CD14-positive monocyte (primary cell): ENCODE measurements around the gene BAHCC1. TPM values are rescaled to one million over a fixed set of nuclear protein-coding genes. Genes with fewer than 3 reads are reported as not detected.
A peak's percentile ranks its signal among the peaks of the same experiment; 100 is the strongest.

Experiments
- DNase-seq, 3 donors: peaks; one replicate each; pipeline ENCODE4 v3.0.0-alpha.2; 2011 to 2022
- H2AFZ ChIP-seq: 2 replicates; pipeline ENCODE4 v1.6.0; 2012; ENCODE audit warnings: mild to moderate bottlenecking, low read depth, low read length, inconsistent platforms; ENCODE audit not compliant: insufficient read depth, poor library complexity, severe bottlenecking
- H3K27ac ChIP-seq, 2 donors: 1 replicate in 1 of 2; 2 replicates in 1 of 2; pipeline ENCODE4 v1.5.1; 2012 to 2013; ENCODE audit warnings: low read length in 2 of 2, control low read depth in 1 of 2, inconsistent platforms in 1 of 2, low read depth in 1 of 2, mild to moderate bottlenecking in 1 of 2
- H3K27me3 ChIP-seq, 2 donors: one replicate each; pipeline versions ENCODE4 v1.6.0 to v1.6.1; 2011 to 2013; ENCODE audit warnings: low read length in 2 of 2; ENCODE audit not compliant: control insufficient read depth in 2 of 2, insufficient read depth in 2 of 2
- H3K36me3 ChIP-seq, 2 donors: replicated peaks in 1 of 2; 1 replicate in 1 of 2; 2 replicates in 1 of 2; pipeline versions ENCODE4 v1.5.1 to v1.6.1; 2012 to 2013; ENCODE audit warnings: low read length in 2 of 2, control low read depth in 1 of 2, inconsistent platforms in 1 of 2, mild to moderate bottlenecking in 1 of 2; ENCODE audit not compliant: insufficient read depth in 2 of 2, control insufficient read depth in 1 of 2
- H3K4me1 ChIP-seq, 2 donors: 1 replicate in 1 of 2; 2 replicates in 1 of 2; pipeline versions ENCODE4 v1.5.1 to v1.6.1; 2012 to 2013; ENCODE audit warnings: low read length in 2 of 2, control low read depth in 1 of 2, inconsistent platforms in 1 of 2, mild to moderate bottlenecking in 1 of 2, moderate library complexity in 1 of 2; ENCODE audit not compliant: insufficient read depth in 2 of 2, control insufficient read depth in 1 of 2
- H3K4me2 ChIP-seq: replicated peaks from 2 replicates; pipeline ENCODE3; 2012; ENCODE audit warnings: low read length, moderate library complexity, mild to moderate bottlenecking; ENCODE audit not compliant: poor library complexity, severe bottlenecking; ENCODE audit errors: extremely low read depth
- H3K4me3 ChIP-seq, 3 experiments: fragments of 200-600 bp in 1 of 3; sonication (generic) in 1 of 3; replicated peaks in 1 of 3; 1 replicate in 2 of 3; 2 replicates in 1 of 3; pipeline ENCODE4 v1.5.1; 2011 to 2013; ENCODE audit warnings: low read length in 3 of 3, mild to moderate bottlenecking in 3 of 3, control low read depth in 2 of 3, low read depth in 2 of 3, inconsistent platforms in 1 of 3, moderate library complexity in 1 of 3
- H3K79me2 ChIP-seq: 2 replicates; pipeline ENCODE4 v1.6.0; 2012; ENCODE audit warnings: mild to moderate bottlenecking, control low read depth, inconsistent platforms, low read length, moderate library complexity; ENCODE audit not compliant: insufficient read depth
- H3K9ac ChIP-seq: 2 replicates; pipeline ENCODE4 v1.6.0; 2017; ENCODE audit warnings: low read length, mild to moderate bottlenecking; ENCODE audit not compliant: insufficient read depth, poor library complexity, severe bottlenecking
- H3K9me3 ChIP-seq, 2 donors: replicated peaks in 1 of 2; 1 replicate in 1 of 2; 2 replicates in 1 of 2; pipeline versions ENCODE4 v1.5.1 to v1.6.1; 2012 to 2013; ENCODE audit warnings: low read length in 2 of 2, control low read depth in 1 of 2; ENCODE audit not compliant: control insufficient read depth in 1 of 2, insufficient read depth in 1 of 2
- H4K20me1 ChIP-seq: 2 replicates; pipeline ENCODE4 v1.6.0; 2012; ENCODE audit warnings: mild to moderate bottlenecking, low read length, control low read depth, moderate library complexity; ENCODE audit not compliant: insufficient read depth
- H3K27ac Mint-ChIP-seq, 7 donors: one replicate each; pipeline ENCODE4 v1.8.0; 2020; ENCODE audit warnings: mild to moderate bottlenecking in 7 of 7, mixed read lengths in 7 of 7, moderate library complexity in 6 of 7, inconsistent platforms in 2 of 7
- H3K27me3 Mint-ChIP-seq, 3 donors: one replicate each; pipeline ENCODE4 v1.8.0; 2021 to 2022; ENCODE audit warnings: low read depth in 3 of 3, mild to moderate bottlenecking in 3 of 3, mixed read lengths in 3 of 3, moderate library complexity in 3 of 3, inconsistent platforms in 1 of 3
- H3K36me3 Mint-ChIP-seq, 2 donors: one replicate each; pipeline ENCODE4 v1.8.0; 2020; ENCODE audit warnings: mixed read lengths in 2 of 2, inconsistent platforms in 1 of 2, mild to moderate bottlenecking in 1 of 2
- H3K4me1 Mint-ChIP-seq: one replicate; pipeline ENCODE4 v1.8.0; 2020; ENCODE audit warnings: mild to moderate bottlenecking, mixed read lengths
- H3K4me3 Mint-ChIP-seq, 2 donors: one replicate each; pipeline ENCODE4 v1.8.0; 2020; ENCODE audit warnings: mild to moderate bottlenecking in 2 of 2, mixed read lengths in 2 of 2, moderate library complexity in 1 of 2
- H3K9me3 Mint-ChIP-seq, 7 donors: one replicate each; pipeline ENCODE4 v1.8.0; 2020 to 2022; ENCODE audit warnings: mixed read lengths in 7 of 7, mild to moderate bottlenecking in 6 of 7, moderate library complexity in 6 of 7, inconsistent platforms in 2 of 7
- CTCF ChIP-seq: fragments of 200-600 bp; IDR thresholded peaks from one replicate; pipeline ENCODE4 v1.8.0; 2022; ENCODE audit warnings: antibody characterized with exemption, mild to moderate bottlenecking
- WGBS: methylation state at CpG from one replicate; pipeline ENCODE4 v1.1.5; 2013; ENCODE audit warnings: missing lambda C conversion rate; ENCODE audit not compliant: insufficient coverage; 5-methylcytosine and 5-hydroxymethylcytosine counted together
- intact Hi-C, 2 donors: fragments of 100-400 bp; cut with micrococcal nuclease; formaldehyde crosslinking; loops; one replicate each; pipeline versions ENCODE4 v1.15.0 to v1.15.1; 2023
- polyA plus RNA-seq, 3 donors: library from polyadenylated mRNA; depleted of rRNA in 1 of 3; unstranded in 2 of 3; stranded (reverse) in 1 of 3; fragments of 300-500 nt in 2 of 3; fragments of >200 nt in 1 of 3; fragmentation: Illumina TruSeq in 2 of 3; gene quantifications; 1 replicate in 2 of 3; 2 replicates in 1 of 3; pipeline ENCODE4 v1.2.3, GENCODE V29; 2012 to 2021

The BAHCC1 gene
- polyA plus RNA-seq, 3 donors: 0.11 to 8.8 (median 0.27) TPM

GRCh38 chr17:81512562-81513371, 117.5 kb downstream of the BAHCC1 start, which contains the start of gene ACTG1:
Gene ACTG1, minus strand, starts transcription at chr17:81512799. Its CDS starts 445 bp downstream, at chr17:81512354.
- H3K4me3 ChIP-seq: peak within 1 kb of the TSS; percentile 75 to 94 (median 83)
- H3K4me3 Mint-ChIP-seq: peak within 1 kb of the TSS; percentile 95 to 96
- H3K36me3 Mint-ChIP-seq: peaks cover 35 to 45% of the 10 kb centered on the region in 2 donors
- H3K9ac ChIP-seq: peak within 1 kb of the TSS; percentile 82
- H3K4me1 ChIP-seq: peaks cover 65 to 84% of the 10 kb centered on the region in 2 donors
- peaks cover 64% of the 10 kb centered on the region for H3K4me1 Mint-ChIP-seq
- peaks cover 28 to 31% of the 10 kb centered on the region in 2 donors for H3K36me3 ChIP-seq
- H3K79me2 ChIP-seq: peaks cover 85% of the 10 kb centered on the region
- DNase-seq: peak; percentile 81 to 91 (median 90)
- peak within 1 kb of the TSS; percentile 91 for H3K4me2 ChIP-seq
- no peak for TF ChIP-seq CTCF
- peaks cover 0 to 3% (median 0%) of the 10 kb centered on the region in 7 donors for H3K9me3 Mint-ChIP-seq
- WGBS: under 1% methylated on average over 110 of the region's 111 CpGs
- H3K27ac Mint-ChIP-seq: peak within 1 kb of the TSS; percentile 83 to 95 (median 90)
- H3K27me3 ChIP-seq: no peaks in the 10 kb centered on the region
- H4K20me1 ChIP-seq: peaks cover 53% of the 10 kb centered on the region
- peak within 1 kb of the TSS; percentile 84 to 89 for H3K27ac ChIP-seq
- H3K27me3 Mint-ChIP-seq: peaks cover 0 to under 1% (median under 1%) of the 10 kb centered on the region in 3 donors
- H3K9me3 ChIP-seq: no peaks in the 10 kb centered on the region
- intact Hi-C loops: loop anchor here in 1 of 2 donors (5.0 kb wide), 2 partner anchors 40 to 115 kb away; partner anchors contain the start of genes BAHCC1 and FAAP100
- H2AFZ ChIP-seq: peak within 1 kb of the TSS; percentile 77

- peak; percentile 14 to 36 (median 25) for DNase-seq
- Histone ChIP-seq H3K27ac (peak overlapping the region; percentile 84 to 89), H3K9me3 (no peaks in the 10 kb centered on the region), H3K36me3 (peaks cover 28 to 31% of the 10 kb centered on the region in 2 donors), H2AFZ (peak overlapping the region; percentile 77), H3K27me3 (no peaks in the 10 kb centered on the region), H4K20me1 (peaks cover 52% of the 10 kb centered on the region), H3K4me3 (peak overlapping the region; percentile 60 to 94 (median 73)), H3K4me1 (peaks cover 71 to 88% of the 10 kb centered on the region in 2 donors), H3K79me2 (peaks cover 90% of the 10 kb centered on the region), H3K4me2 (peak overlapping the region; percentile 91), H3K9ac (peak overlapping the region; percentile 82)
- peaks cover 0 to 3% (median 0%) of the 10 kb centered on the region in 7 donors for H3K9me3 Mint-ChIP-seq
- 2% methylated on average over 7 of the region's 23 CpGs for WGBS
- peaks cover 0 to 2% (median 0%) of the 10 kb centered on the region in 3 donors for H3K27me3 Mint-ChIP-seq
- TF ChIP-seq CTCF: no peak
- H3K36me3 Mint-ChIP-seq: peaks cover 35 to 43% of the 10 kb centered on the region in 2 donors
- H3K27ac Mint-ChIP-seq: peak overlapping the region; percentile 79 to 94 (median 88)
- intact Hi-C loops: loop anchor here in 1 of 2 donors (5.0 kb wide), 2 partner anchors 39 to 116 kb away; partner anchors contain the start of genes BAHCC1 and FAAP100
- H3K4me3 Mint-ChIP-seq: peak overlapping the region; percentile 82 to 88
- peaks cover 67% of the 10 kb centered on the region for H3K4me1 Mint-ChIP-seq
These were observed 118.1 kb downstream of the BAHCC1 start for GRCh38 chr17:81513372-81513752.
